SKM-1 (cell line): ENCODE data around the gene CEP44.
"Not testable (repeated sequence)": the region's sequence is repeated elsewhere in the genome, so short reads cannot be mapped to it uniquely, and the experiment has no call there.

Experiments
- DNase-seq: peaks from one replicate; lab custom pipeline; 2025; ENCODE audit not compliant: unreplicated experiment; lab: John Stamatoyannopoulos, UW

CEP44 gene

GRCh38 chr4:174277433-174277832 is 6.3 kb upstream of the CEP44 start:
- no peak for DNase-seq

DNA sequence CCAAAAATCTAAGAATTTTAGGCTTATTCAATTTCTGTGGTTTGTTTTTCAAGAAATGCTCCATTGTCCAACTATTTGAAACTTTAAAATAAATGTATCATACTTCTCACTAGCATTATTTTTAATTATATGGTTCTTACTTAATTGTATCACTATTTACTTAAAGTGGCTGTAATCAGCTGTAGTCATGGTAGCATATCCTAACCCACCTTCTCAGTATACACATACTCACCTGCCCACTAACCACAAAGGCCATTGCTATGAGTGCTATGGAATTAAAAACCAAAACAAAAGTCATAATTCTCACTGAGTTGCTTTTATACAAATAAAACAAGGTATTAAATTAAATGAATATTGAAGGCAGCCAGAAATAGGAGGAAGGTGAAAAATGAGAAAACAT is 5.2 kb upstream of the CEP44 start:
- DNase-seq, result no peak

DNA sequence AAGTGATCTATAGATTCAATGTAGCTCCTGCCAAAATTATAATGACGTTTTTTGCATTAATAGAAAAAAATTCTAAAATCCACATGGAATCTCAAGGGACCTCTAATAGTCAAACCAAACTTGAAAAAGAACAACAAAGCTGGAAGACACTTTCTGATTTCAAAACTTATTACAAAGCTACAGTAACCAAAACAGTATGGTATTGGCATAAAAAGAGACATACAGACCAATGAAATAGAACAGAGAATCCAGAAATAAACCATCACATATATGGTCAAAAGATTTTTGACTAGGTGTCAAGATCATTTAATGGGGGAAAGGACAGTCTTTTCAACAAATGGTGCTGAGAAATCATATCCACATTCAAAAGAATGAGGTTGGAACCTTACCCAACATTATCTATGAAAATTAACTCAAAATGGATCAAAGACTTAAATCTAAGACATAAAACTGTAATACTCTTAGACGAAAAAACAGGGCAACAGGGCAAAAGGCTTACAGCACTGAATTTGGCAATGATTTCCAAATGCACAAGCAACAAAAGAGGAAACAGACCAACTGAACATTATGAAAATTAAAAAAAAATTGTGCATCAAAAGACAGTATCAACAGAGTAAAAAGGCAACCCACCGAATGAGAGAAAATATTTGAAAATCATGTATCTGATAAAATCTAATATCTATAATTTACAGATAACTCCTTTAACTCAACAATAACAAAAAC is 4.1 kb upstream of the CEP44 start:
- DNase-seq, result no peak

DNA sequence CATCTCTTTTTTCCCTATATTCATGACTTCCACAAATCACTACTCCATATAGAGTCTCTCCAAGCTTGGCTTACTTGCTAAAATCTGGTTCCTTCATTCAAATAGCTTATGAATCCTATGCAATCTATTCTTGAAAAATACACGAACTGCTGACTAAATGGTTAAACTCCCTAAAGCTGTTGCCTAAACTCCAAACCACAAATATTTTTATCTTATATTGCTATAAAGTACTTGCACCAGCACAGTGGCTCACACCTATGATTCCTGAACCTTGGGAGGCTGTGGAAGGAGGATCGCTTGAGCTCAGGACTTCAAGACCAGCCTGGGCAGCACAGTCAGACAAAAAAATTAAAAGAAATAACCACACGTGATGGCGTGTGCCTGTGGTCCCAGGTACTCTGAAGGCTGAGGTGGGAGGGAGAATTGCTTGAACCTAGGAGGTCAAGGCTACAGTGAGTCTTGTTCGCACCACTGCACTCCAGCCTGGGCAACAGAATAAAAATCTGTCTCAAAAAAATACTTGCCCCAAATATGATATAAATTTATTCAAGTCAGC is 2.5 kb upstream of the CEP44 start:
- DNase-seq, result no peak

DNA sequence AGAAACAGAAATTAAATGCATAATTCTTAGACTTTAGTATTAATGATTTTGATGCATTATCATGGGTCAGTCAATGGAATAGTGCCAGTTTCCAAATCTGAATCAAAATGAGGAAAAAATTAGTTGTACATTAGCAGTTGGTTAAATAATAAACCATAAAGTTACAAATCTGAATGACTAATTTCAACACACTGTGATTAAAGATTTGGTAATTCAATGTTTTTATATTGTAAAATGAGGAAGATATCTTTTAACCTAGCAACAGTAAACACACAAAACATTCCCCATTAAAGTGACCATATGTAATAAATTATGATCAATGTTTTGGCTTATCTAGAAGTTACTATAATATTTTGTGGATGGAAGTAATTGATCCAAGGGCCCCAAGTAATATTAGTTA is 1.8 kb upstream of the CEP44 start:
- DNase-seq, result no peak

GRCh38 chr4:174282836-174283506 is 740 bp upstream of the CEP44 start:
- peak; percentile 94 for DNase-seq

DNA sequence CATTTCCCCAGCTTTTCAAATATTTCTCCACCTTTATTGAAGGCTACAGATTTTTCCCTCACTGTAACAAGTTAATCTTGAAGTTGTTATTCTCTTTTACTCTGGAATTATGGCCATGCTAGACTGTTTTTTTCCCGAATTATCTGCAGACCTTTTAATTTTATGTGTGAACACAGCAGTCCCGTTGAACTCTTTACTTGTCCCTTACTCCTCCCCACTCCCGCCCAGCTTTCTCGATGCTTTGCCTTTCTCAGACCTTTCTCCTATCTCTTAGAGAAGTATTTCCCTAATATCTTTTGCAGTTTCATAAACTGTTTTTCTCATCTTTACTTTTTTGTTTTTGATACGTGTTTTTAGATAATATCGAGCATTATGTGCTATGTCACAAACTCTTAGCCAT is 776 bp downstream of the CEP44 start:
- DNase-seq, result no peak

GRCh38 chr4:174286870-174287269 is 3.2 kb downstream of the CEP44 start:
- no peak for DNase-seq

DNA sequence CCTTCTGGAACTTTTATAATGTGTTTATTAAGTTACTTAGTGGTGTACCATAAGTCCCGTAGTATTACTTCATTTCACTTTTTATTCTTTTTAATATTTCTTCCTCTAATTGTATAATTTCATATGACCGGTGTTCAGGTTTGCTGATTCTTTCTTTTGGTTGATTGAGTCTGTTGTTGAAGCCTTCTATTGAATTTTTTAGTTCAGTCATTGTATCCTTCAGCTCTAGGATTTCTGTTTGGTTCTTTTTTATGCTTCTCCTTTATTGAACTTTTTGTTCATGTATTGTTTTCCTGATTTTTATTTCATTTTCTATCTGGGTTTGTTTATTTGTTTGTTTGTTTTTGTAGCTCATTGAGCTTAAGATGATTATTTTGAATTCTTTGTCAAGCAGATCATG is 8.8 kb downstream of the CEP44 start:
- DNase-seq, result no peak

DNA sequence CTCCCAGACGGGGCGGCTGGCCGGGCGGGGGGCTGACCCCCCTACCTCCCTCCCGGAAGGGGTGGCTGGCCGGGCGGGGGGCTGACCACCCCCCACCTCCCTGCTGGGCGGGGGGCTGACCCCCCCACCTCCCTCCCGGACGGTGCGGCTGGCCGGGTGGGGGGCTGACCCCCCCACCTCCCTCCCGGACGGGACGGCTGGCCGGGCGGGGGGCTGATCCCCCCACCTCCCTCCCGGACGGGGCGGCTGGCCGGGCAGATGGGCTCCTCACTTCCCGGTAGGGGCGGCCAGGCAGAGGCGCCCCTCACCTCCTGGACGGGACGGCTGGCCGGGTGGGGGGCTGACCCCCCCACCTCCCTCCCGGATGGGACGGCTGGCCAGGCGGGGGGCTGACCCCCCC is 10.9 kb downstream of the CEP44 start:
- DNase-seq, result not testable (repeated sequence)

- not testable (repeated sequence) for DNase-seq
These were observed 11.4 kb downstream of the CEP44 start for GRCh38 chr4:174295142-174295541.

GRCh38 chr4:174303687-174304086 is 20.0 kb downstream of the CEP44 start:
- DNase-seq, result no peak

GRCh38 chr4:174304664-174305063 is 21.0 kb downstream of the CEP44 start:
- no peak for DNase-seq

- DNase-seq, result no peak
These were observed 22.2 kb downstream of the CEP44 start for GRCh38 chr4:174305961-174306360.

GRCh38 chr4:174307694-174308093 is 24.0 kb downstream of the CEP44 start:
- DNase-seq, result no peak

- no peak for DNase-seq
These were observed 29.3 kb downstream of the CEP44 start for GRCh38 chr4:174312993-174313392.

GRCh38 chr4:174314274-174314673 is 30.6 kb downstream of the CEP44 start:
- no peak for DNase-seq

DNA sequence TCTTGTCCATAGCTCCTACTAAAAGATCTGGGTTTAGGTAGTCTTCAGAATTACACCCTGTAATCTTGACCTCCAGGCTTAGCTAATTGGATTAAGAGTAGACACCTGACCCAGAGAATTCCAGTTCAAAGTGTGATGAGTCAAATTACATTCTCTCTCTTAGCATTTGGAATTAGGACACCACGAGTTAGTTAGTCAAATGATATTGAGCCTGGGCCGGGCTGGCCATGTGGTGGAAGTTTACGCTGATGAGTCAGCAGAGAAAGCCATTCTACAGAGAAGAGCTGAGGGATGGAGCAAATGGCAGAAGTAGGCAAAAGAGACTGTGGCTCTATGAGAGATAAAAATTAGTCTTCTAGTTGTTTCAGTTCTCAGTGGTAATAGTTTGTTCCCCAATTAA is 31.1 kb downstream of the CEP44 start:
- DNase-seq, result no peak

DNA sequence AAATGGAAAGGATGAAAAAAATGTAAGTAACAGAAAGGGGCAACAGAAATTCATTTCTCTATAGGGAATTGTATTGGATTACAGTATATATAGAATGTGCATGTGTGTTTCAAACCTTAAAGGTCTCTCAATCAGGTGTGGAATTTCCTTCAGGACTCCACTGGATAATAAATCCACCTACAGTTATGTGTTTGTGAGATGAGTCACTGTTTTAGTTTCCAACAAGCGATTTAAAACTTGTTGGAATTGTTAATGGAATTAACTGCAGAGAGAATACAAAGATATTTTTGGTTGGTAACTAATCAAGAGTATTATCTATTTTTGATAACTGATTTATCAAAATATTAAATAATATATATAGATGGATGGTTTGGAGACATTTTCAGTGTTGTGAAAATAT is 32.8 kb downstream of the CEP44 start:
- DNase-seq, result no peak

- DNase-seq, result no peak
These were observed 33.2 kb downstream of the CEP44 start for GRCh38 chr4:174316954-174317353.

DNA sequence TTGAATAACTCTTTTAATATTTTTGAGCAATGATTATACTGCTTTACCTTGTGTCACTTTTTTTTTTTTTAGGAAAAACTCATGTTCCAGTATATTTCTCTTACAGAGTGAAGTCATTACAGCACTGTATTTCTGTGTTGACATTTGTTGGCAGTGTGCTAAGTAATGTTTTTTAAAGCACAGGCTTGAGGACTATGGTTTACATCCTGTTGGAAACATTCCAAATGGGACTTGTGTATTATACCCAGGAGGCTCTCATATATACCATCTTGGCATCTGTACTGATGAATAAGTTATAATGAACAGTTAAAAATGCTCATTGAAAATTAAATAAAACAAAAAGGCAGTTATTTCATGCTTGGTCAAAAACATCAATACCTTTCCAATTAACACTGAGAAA is 33.8 kb downstream of the CEP44 start:
- no peak for DNase-seq
